Hematopoietic multipotent progenitor cell (in vitro differentiated cells): ENCODE data around the gene TAF3. TPM values are rescaled to one million over a fixed set of nuclear protein-coding genes. Genes with fewer than 3 reads are reported as not detected.

Experiments used
- total RNA-seq: library from RNA; depleted of rRNA; stranded (reverse); fragments of >200 nt; gene quantifications from one replicate; pipeline ENCODE4 v1.2.3, GENCODE V29; 2012

The TAF3 gene
- total RNA-seq, 1 donor, result 3.0 TPM

Other genes with a start within 250 kb of the TAF3 start
- gene ITIH5, start 151.5 kb upstream of the TAF3 start, total RNA-seq, result under 0.01 TPM
- gene ITIH2, start 115.2 kb upstream of the TAF3 start, total RNA-seq, result not detected
- gene KIN, start 30.5 kb upstream of the TAF3 start, total RNA-seq, result 2.2 TPM
- 126 TPM for gene ATP5F1C, start 30.3 kb upstream of the TAF3 start, total RNA-seq
- gene GATA3, start 236.2 kb downstream of the TAF3 start, total RNA-seq, result 2.2 TPM